H1 (cell line): ENCODE results near the gene NLN. TPM values are rescaled to one million over a fixed set of nuclear protein-coding genes. Genes with fewer than 3 reads are reported as not detected.

Experiments
- CTCF ChIA-PET: fragments of 300-600 bp; sonication (Branson Sonifier 250); formaldehyde crosslinking; loops from one replicate; lab custom pipeline; 2021; ENCODE audit not compliant: partially characterized antibody; lab: Charles Lee
- POLR2A ChIA-PET: fragments of 300-600 bp; sonication (Branson Sonifier 250); formaldehyde crosslinking; loops from one replicate; lab custom pipeline; 2021; ENCODE audit warnings: inconsistent platforms; ENCODE audit not compliant: partially characterized antibody; lab: Charles Lee
- DNase-seq, 2 experiments: peaks; one replicate each; pipeline versions ENCODE4 v3.0.0 to v3.0.0-alpha.2; 2010 to 2022; ENCODE audit warnings: low spot score in 2 of 2, low read depth in 1 of 2, mixed read lengths in 1 of 2
- FAIRE-seq: peaks from 2 replicates; lab custom pipeline; 2011; peaks lifted over from hg19 to GRCh38; lab: Jason Lieb, UNC
- H2AFZ ChIP-seq: 2 replicates; pipeline ENCODE4 v1.8.1; 2012; ENCODE audit warnings: low read length, inconsistent platforms
- H2AK5ac ChIP-seq: 2 replicates; pipeline ENCODE4 v1.6.1; 2013; ENCODE audit warnings: low read depth, low read length
- H2BK120ac ChIP-seq: replicated peaks from 2 replicates; pipeline ENCODE3; 2013; ENCODE audit warnings: low read depth, low read length, inconsistent platforms
- H2BK12ac ChIP-seq: 2 replicates; pipeline ENCODE4 v1.6.1; 2013; ENCODE audit warnings: low read depth, low read length
- H2BK15ac ChIP-seq: 2 replicates; pipeline ENCODE4 v1.6.1; 2013; ENCODE audit warnings: low read length
- H2BK20ac ChIP-seq: 2 replicates; pipeline ENCODE4 v1.6.1; 2013; ENCODE audit warnings: low read length
- H2BK5ac ChIP-seq: 2 replicates; pipeline ENCODE4 v1.6.1; 2013; ENCODE audit warnings: low read depth, low read length
- H3K14ac ChIP-seq: 2 replicates; pipeline ENCODE4 v1.6.1; 2013; ENCODE audit warnings: inconsistent platforms; ENCODE audit not compliant: insufficient read length
- H3K18ac ChIP-seq: 2 replicates; pipeline ENCODE4 v1.6.1; 2013; ENCODE audit warnings: low read length; ENCODE audit errors: extremely low read depth
- H3K23ac ChIP-seq: 2 replicates; pipeline ENCODE4 v1.6.1; 2013; ENCODE audit warnings: inconsistent platforms; ENCODE audit not compliant: insufficient read length
- H3K23me2 ChIP-seq: 2 replicates; pipeline ENCODE4 v1.6.1; 2013; ENCODE audit warnings: low read depth, low read length
- H3K27ac ChIP-seq: 2 replicates; pipeline ENCODE4 v1.6.1; 2011; ENCODE audit warnings: low read depth, low read length, inconsistent platforms
- H3K27me3 ChIP-seq, 4 experiments: replicated peaks in 1 of 4; 1 replicate in 1 of 4; 2 replicates in 3 of 4; pipeline versions ENCODE4 v1.6.1 to v1.8.1; 2011 to 2013; ENCODE audit warnings: low read length in 3 of 4, mild to moderate bottlenecking in 3 of 4, inconsistent platforms in 2 of 4, mixed read lengths in 2 of 4, moderate library complexity in 1 of 4; ENCODE audit not compliant: control insufficient read depth in 3 of 4, insufficient read depth in 3 of 4; ENCODE audit errors: extremely low read depth in 1 of 4
- H3K36me3 ChIP-seq, 4 experiments: 2 replicates each; pipeline versions ENCODE4 v1.6.1 to v1.8.1; 2011 to 2013; ENCODE audit warnings: mild to moderate bottlenecking in 4 of 4, low read length in 3 of 4, moderate library complexity in 2 of 4, control low read depth in 1 of 4, inconsistent platforms in 1 of 4; ENCODE audit not compliant: insufficient read depth in 4 of 4, control insufficient read depth in 2 of 4
- H3K4ac ChIP-seq: replicated peaks from 2 replicates; pipeline ENCODE3; 2013; ENCODE audit warnings: low read length, low read depth, mixed read lengths, inconsistent platforms; ENCODE audit not compliant: insufficient read length
- H3K4me1 ChIP-seq, 4 experiments: replicated peaks in 1 of 4; 1 replicate in 1 of 4; 2 replicates in 3 of 4; pipeline versions ENCODE4 v1.6.1 to v1.8.1; 2011 to 2013; ENCODE audit warnings: low read length in 3 of 4, inconsistent platforms in 2 of 4, mixed read lengths in 1 of 4; ENCODE audit not compliant: insufficient read depth in 4 of 4, control insufficient read depth in 3 of 4
- H3K4me2 ChIP-seq, 2 experiments: 2 replicates each; pipeline versions ENCODE4 v1.6.1 to v1.8.1; 2011 to 2013; ENCODE audit warnings: low read depth in 2 of 2, low read length in 2 of 2, control low read depth in 1 of 2, inconsistent platforms in 1 of 2, mild to moderate bottlenecking in 1 of 2; ENCODE audit not compliant: insufficient read depth in 1 of 2
- H3K4me3 ChIP-seq, 4 experiments: fragments of 200-600, 300-600 bp in 1 of 4; sonication (generic), shearing (Covaris generic), sonication (Bioruptor Twin) in 1 of 4; 2 replicates each; pipeline versions ENCODE4 v1.5.1 to v1.8.1; 2011 to 2016; ENCODE audit warnings: low read length in 4 of 4, low read depth in 3 of 4, control low read depth in 2 of 4, inconsistent platforms in 2 of 4, mild to moderate bottlenecking in 2 of 4, mixed read lengths in 1 of 4, moderate library complexity in 1 of 4; ENCODE audit not compliant: insufficient read depth in 2 of 4; ENCODE audit errors: extremely low read depth in 1 of 4
- H3K56ac ChIP-seq: replicated peaks from 2 replicates; pipeline ENCODE3; 2013; ENCODE audit warnings: low read depth, mild to moderate bottlenecking, mixed read lengths, low read length, inconsistent platforms; ENCODE audit not compliant: insufficient read length
- H3K79me1 ChIP-seq: 2 replicates; pipeline ENCODE4 v1.6.1; 2013; ENCODE audit warnings: low read depth, low read length, control low read depth
- H3K79me2 ChIP-seq, 2 experiments: 2 replicates each; pipeline versions ENCODE4 v1.6.1 to v1.8.1; 2012 to 2013; ENCODE audit warnings: low read length in 2 of 2, mild to moderate bottlenecking in 2 of 2, inconsistent platforms in 1 of 2; ENCODE audit not compliant: insufficient read depth in 2 of 2, control insufficient read depth in 1 of 2
- H3K9ac ChIP-seq, 4 experiments: replicated peaks in 1 of 4; 1 replicate in 1 of 4; 2 replicates in 3 of 4; pipeline versions ENCODE4 v1.6.1 to v1.8.1; 2011 to 2013; ENCODE audit warnings: low read depth in 3 of 4, low read length in 3 of 4, control low read depth in 2 of 4, mild to moderate bottlenecking in 2 of 4, moderate library complexity in 2 of 4, inconsistent platforms in 1 of 4; ENCODE audit errors: extremely low read depth in 1 of 4
- H3K9me3 ChIP-seq, 2 experiments: 2 replicates each; pipeline versions ENCODE4 v1.6.1 to v1.8.1; 2012 to 2013; ENCODE audit warnings: mild to moderate bottlenecking in 2 of 2, moderate library complexity in 2 of 2, control low read depth in 1 of 2, inconsistent platforms in 1 of 2, low read depth in 1 of 2, low read length in 1 of 2, mixed read lengths in 1 of 2; ENCODE audit not compliant: insufficient read depth in 2 of 2
- H4K20me1 ChIP-seq, 2 experiments: replicated peaks in 1 of 2; 2 replicates each; pipeline versions ENCODE3 to v1.8.1; 2011 to 2013; ENCODE audit warnings: inconsistent platforms in 2 of 2, low read length in 2 of 2, mild to moderate bottlenecking in 1 of 2; ENCODE audit not compliant: insufficient read depth in 2 of 2, control insufficient read depth in 1 of 2
- H4K5ac ChIP-seq: 2 replicates; pipeline ENCODE4 v1.6.1; 2013; ENCODE audit warnings: low read length, low read depth, mixed read lengths, inconsistent platforms; ENCODE audit not compliant: insufficient read length
- H4K8ac ChIP-seq: 2 replicates; pipeline ENCODE4 v1.8.0; 2013; ENCODE audit warnings: mild to moderate bottlenecking, moderate library complexity, low read length, inconsistent platforms; ENCODE audit not compliant: insufficient read depth; ENCODE audit errors: extremely low read depth
- H4K91ac ChIP-seq: replicated peaks from 2 replicates; pipeline ENCODE3; 2013; ENCODE audit warnings: low read length, mixed read lengths, inconsistent platforms; ENCODE audit not compliant: insufficient read length
- CBX8 ChIP-seq: fragments of 300-800, 300-1000 bp; sonication (generic); IDR thresholded peaks from 2 replicates; pipeline ENCODE4 v1.7.1; 2016; ENCODE audit warnings: low read depth, low read length, borderline replicate concordance
- EP300 ChIP-seq, 2 experiments: IDR thresholded peaks; 1 replicate in 1 of 2; 2 replicates in 1 of 2; pipeline ENCODE4 v1.6.1; 2011 to 2012; ENCODE audit warnings: low read depth in 2 of 2, low read length in 2 of 2, mild to moderate bottlenecking in 2 of 2, borderline replicate concordance in 1 of 2, inconsistent platforms in 1 of 2, moderate library complexity in 1 of 2
- GTF2F1 ChIP-seq: IDR thresholded peaks from 2 replicates; pipeline ENCODE4 v1.6.1; 2012; ENCODE audit warnings: low read depth, low read length, improper control_type of control experiment, borderline replicate concordance
- RBBP5 ChIP-seq: IDR thresholded peaks from 2 replicates; pipeline ENCODE4 v1.7.1; 2012; ENCODE audit warnings: low read depth, mild to moderate bottlenecking, inconsistent platforms, low read length, moderate library complexity, borderline replicate concordance
- RFX5 ChIP-seq: IDR thresholded peaks from 2 replicates; pipeline ENCODE4 v1.6.1; 2011; ENCODE audit warnings: low read depth, low read length, improper control_type of control experiment, borderline replicate concordance
- SIRT6 ChIP-seq: IDR thresholded peaks from one replicate; pipeline ENCODE4 v1.7.1; 2012; ENCODE audit warnings: low read length, inconsistent platforms
- SP2 ChIP-seq: IDR thresholded peaks from 2 replicates; pipeline ENCODE4 v1.6.1; 2012; ENCODE audit warnings: mild to moderate bottlenecking, low read length, inconsistent platforms
- TAF1 ChIP-seq: IDR thresholded peaks from 2 replicates; pipeline ENCODE4 v1.6.1; 2011; ENCODE audit warnings: mild to moderate bottlenecking, low read depth, low read length
- TAF7 ChIP-seq: optimal IDR thresholded peaks from 2 replicates; pipeline ENCODE3; 2011; ENCODE audit warnings: low read depth, mild to moderate bottlenecking, inconsistent platforms, low read length, moderate library complexity, borderline replicate concordance
- YY1 ChIP-seq: IDR thresholded peaks from 2 replicates; pipeline ENCODE4 v1.6.1; 2011; ENCODE audit warnings: low read depth, mild to moderate bottlenecking, low read length
- WGBS, 2 experiments: shearing (Covaris generic) in 1 of 2; methylation state at CpG; one replicate each; pipeline versions ENCODE4 v1.1.6 to v1.1.7; 2013 to 2015; ENCODE audit warnings: low lambda C conversion rate in 2 of 2, mixed read lengths in 2 of 2, inconsistent platforms in 1 of 2, low coverage in 1 of 2, missing lambda C conversion rate in 1 of 2; ENCODE audit not compliant: insufficient replicate concordance in 2 of 2, insufficient coverage in 1 of 2, insufficient read length in 1 of 2; ENCODE audit errors: extremely low coverage in 1 of 2, missing lambda C conversion rate in 1 of 2; 5-methylcytosine and 5-hydroxymethylcytosine counted together
- polyA plus RNA-seq, 7 experiments: library from polyadenylated mRNA; depleted of rRNA in 3 of 7; stranded (reverse) in 5 of 7; unstranded in 2 of 7; fragments of >200 nt in 5 of 7; fragments of 200-250 nt in 2 of 7; gene quantifications; 1 replicate in 5 of 7; 2 replicates in 1 of 7; 4 replicates in 1 of 7; pipeline versions ENCODE4 v1.2.1 to v1.2.3, GENCODE V29; 2011 to 2013; ENCODE audit warnings: missing spikeins in 2 of 7, mixed read lengths in 2 of 7
- total RNA-seq: library from RNA; stranded (reverse); fragmentation: NEBNext Ultra II Directional; extraction: Animal tissue kit (Norgen Biotek cat#: 25700); gene quantifications from 2 replicates; pipeline ENCODE4 v1.2.1, GENCODE V29; 2021
- TF ChIP-seq, protein P1 (sequence below): IDR thresholded peaks from 2 replicates; pipeline ENCODE4 v1.6.1; 2011; ENCODE audit warnings: low read depth, mild to moderate bottlenecking, low read length; ENCODE audit not compliant: insufficient read depth

Gene NLN
- total and polyA plus RNA-seq, 2 of the 8 experiments (the other 6 are each of a cell fraction or from before 2014, with no cell fraction given) = 46.7 to 192 TPM

DNA sequence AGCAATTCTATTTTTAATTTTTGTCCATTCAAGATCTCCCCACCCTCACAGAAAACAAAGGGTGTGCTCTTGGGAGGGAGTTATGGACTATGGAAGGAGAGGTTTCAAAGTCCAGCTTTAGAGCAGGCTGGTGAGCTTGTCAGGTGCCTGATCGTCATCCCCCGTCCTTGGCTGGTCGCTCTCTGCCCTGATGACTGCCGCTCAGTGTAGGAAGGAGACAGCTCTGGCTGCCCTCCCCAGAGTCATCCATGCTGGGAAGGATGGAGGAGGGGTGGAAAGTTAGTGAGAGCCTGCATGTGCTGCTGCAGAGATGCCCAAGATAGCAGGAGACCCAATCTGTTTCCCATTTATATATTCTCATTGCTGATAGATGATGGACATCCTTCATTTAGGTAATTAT, 96.6 kb downstream of the NLN start:
- no peaks in the 10 kb centered on the region; a peak in 1 of 4 replicates for H3K79me2 ChIP-seq
- no peak overlapping the region for H2BK5ac ChIP-seq
- H3K18ac ChIP-seq = no peak overlapping the region
- H2BK15ac ChIP-seq = no peak overlapping the region
- no peak overlapping the region for H3K9ac ChIP-seq
- H3K4ac ChIP-seq = no peak overlapping the region
- H3K27me3 ChIP-seq = peaks cover 0 to 1% (median 0%) of the 10 kb centered on the region in 4 experiments; a peak in 1 of 7 replicates
- H4K20me1 ChIP-seq = peaks cover 0 to 2% of the 10 kb centered on the region in 2 experiments
- ChIA-PET POLR2A (interaction anchor here (0.8 to 1.3 kb wide), 2 partner anchors 18 to 34 kb away, joined by 3 to 5 read pairs; no protein-coding TSS in a partner anchor), CTCF (interaction anchor here (1.0 kb wide), 1 partner anchor 10 kb away, joined by 3 read pairs; no protein-coding TSS in a partner anchor)
- no peak overlapping the region for H3K23ac ChIP-seq
- no peak overlapping the region for H4K5ac ChIP-seq
- H3K56ac ChIP-seq = no peak overlapping the region
- no peaks in the 10 kb centered on the region for H3K9me3 ChIP-seq
- no peak overlapping the region for H3K4me2 ChIP-seq
- H3K14ac ChIP-seq = no peak overlapping the region
- H3K4me3 ChIP-seq = no peak overlapping the region
- no peak overlapping the region for H2AK5ac ChIP-seq
- H3K27ac ChIP-seq = peak overlapping the region; percentile 42; the same call in 1 of the 2 replicates
- no peaks in the 10 kb centered on the region for H3K23me2 ChIP-seq
- H2BK120ac ChIP-seq = no peak overlapping the region
- no peaks in the 10 kb centered on the region; the same call in 1 of the 2 replicates for H3K79me1 ChIP-seq
- no peak overlapping the region for H4K8ac ChIP-seq
- H2AFZ ChIP-seq = no peak overlapping the region
- H4K91ac ChIP-seq = no peak overlapping the region
- H2BK12ac ChIP-seq = no peak overlapping the region
- H2BK20ac ChIP-seq = no peak overlapping the region
- FAIRE-seq = no peak
- no peaks in the 10 kb centered on the region; a peak in 1 of 7 replicates for H3K4me1 ChIP-seq
- WGBS, 2 experiments = 98% methylated on average over 4 of the region's 4 CpGs; no CpG with 5 or more reads in 1 of the 2 experiments
- DNase-seq = no peak
- H3K36me3 ChIP-seq = peaks cover 4 to 49% (median 18%) of the 10 kb centered on the region in 4 experiments; a peak in 7 of 8 replicates
- TF ChIP-seq, protein P1, sequence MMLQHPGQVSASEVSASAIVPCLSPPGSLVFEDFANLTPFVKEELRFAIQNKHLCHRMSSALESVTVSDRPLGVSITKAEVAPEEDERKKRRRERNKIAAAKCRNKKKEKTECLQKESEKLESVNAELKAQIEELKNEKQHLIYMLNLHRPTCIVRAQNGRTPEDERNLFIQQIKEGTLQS = no peak
- TF ChIP-seq GTF2F1 = no peak
- TF ChIP-seq RFX5 = no peak
- TF ChIP-seq CBX8 = no peak
- TF ChIP-seq EP300 (IDR thresholded peaks at IDR 0.05; ENCODE audit: borderline replicate concordance in 1 of 2, low read depth in 2 of 2, low read length in 2 of 2) = no peak
- TF ChIP-seq YY1 = no peak
- no peak for TF ChIP-seq SIRT6
- no peak for TF ChIP-seq TAF7
- no peak for TF ChIP-seq SP2
- TF ChIP-seq RBBP5 = no peak
- TF ChIP-seq TAF1 = no peak
